Epithelial cell of prostate (primary cell): ENCODE measurements around the gene PAX8.

Experiments used
- DNase-seq: peaks from one replicate; pipeline ENCODE4 v3.0.0-alpha.2; 2011; ENCODE audit warnings: low read depth, low spot score
- H3K27ac ChIP-seq: fragments of 450-650 bp; 2 replicates; pipeline ENCODE4 v1.5.1; 2017; ENCODE audit warnings: mild to moderate bottlenecking

The PAX8 gene

DNA sequence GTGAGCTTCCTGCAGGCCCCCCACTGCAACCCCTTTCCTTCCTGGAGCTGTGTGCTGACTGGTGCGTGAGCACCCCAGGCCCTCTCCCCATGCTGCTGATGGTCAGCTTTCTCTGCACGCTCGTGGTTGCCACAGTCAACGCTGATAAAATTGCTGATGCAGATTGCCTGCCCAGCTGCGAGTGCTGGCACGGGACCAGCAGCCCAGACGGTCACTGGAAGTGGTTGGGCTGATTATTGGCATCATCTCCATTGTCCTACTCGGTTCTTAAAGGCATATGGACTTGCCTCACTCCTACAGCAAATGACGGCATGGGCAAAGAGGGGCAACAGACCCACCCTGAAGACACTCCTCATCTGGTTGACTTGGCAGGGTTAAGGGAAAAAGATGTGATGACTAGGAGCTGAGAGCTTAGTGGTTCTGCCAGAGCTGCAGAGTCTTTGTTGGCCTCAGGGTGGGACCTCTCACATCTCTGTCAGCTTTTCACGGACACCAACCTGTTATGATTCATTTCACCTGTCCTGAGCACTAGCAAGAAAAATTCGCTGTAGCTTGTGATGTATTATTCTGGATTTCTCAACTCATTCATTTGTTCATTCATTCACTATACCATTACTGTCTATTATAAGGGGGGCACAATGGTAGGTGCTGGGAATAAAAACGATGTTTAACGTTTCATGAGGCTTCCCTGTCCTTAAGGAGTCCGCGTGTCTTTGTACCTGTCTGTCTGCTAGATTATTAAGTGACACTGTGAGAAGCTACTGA, 38.4 kb downstream of the PAX8 start:
- peak; percentile 92 for DNase-seq
- peak overlapping the region; percentile 98 for H3K27ac ChIP-seq

DNA sequence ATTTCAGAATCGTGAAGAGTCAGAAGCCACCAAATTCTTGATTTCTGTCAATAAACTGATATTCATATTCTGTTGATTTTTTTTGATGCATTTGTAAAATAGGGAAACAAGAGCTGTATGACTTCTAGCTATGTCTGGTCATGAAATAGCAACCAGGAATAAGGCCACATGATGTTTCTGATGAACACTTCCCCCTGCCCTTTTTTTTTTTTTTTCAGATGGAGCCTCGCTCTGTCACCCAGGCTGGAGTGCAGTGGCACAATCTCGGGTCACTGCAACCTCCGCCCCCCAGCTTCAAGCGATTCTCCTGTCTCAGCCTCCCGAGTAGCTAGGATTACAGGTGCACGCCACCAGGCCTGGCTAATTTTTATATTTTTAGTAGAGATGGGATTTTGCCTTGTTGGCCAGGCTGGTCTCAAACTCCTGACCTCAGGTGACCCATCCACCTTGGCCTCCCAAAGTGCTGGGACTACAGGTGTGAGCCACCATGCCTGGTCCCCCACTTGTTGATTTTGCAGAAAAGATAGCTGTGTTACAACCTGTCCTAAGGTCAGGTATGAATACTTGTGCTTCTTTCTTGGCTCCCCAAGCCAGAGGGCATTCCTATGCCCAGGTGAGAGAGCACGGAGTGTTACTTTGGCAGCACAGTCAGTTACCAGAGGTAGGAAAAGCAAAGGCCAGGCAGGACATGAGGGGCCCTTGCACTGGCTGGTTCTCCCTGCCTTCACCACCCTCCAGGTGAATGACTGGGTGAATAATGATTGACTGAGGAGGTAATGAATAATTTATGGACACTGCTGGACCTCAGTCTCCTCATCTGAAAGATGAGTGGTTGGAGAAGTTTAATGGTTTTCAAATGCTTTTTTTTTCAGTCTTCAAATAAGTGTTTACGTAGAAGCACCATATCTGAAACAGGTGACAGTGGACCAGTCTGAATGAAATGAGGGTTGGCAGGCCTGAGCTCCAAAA, 39.6 kb downstream of the PAX8 start:
- no peak for DNase-seq
- H3K27ac ChIP-seq, result peak overlapping the region; percentile 98

DNA sequence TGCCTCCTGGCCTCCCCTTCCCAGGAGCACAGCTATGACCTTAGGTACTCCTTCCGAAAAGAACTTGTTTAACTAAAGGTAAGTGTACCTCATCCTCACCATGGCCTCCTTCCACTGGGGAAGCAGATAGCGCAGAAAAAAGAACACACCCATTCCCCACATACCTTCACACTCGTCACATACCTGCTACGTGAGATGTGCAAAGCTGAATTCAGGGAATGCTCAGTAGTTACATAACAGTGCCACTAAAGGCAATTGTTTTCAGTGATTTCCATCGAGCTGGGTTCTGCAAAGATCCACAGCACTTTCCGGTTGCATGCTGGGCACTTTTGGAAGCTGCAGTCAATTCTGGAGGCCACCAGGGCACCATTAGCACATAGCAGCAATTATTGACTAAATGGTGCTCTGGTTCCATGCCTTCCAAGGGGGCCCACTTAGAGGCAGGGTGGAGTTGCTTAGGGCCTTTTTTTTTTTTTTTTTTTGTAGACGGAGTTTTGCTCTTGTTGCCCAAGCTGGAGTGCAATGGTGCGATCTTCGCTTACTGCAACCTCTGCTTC, 41.0 kb downstream of the PAX8 start:
- peak overlapping the region; percentile 98 for H3K27ac ChIP-seq
- DNase-seq, result no peak

DNA sequence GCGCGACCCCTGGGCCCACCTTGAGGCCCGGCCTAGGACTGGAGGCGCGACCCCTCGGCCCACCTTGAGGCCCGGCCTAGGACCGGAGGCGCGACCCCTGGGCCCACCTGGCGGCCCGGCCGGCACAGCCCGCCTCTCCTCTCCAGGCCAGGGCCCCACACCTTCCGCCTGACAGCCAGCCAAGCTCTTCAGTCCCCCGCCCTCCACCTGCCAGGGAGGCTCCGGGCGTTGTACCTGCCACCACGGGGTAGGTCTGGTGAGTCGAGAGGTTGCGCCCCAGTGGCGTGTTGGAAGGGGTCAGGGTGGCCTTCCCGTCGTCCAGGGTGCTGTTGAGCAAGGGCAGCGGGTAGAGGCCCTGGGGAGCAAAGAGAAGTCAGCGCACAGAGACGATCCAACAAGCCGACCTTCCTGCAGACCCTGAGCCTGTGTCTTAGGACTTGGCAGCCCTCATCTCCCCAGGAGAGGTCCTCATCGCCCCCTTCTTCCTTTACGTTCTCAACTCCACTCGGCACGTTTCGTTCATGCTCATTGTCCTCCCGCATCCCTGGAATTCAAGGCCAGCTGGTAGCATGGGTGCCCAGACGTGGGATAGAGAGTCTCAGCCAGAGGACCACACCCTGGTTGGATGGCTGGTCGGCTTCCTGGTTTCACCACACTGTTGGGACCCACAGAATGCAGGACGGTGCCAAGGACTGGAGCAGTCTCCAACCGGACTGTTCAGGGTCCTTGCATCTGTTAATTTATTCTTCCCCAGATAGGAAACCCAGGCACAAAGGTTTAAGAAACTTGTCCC, 42.2 kb downstream of the PAX8 start:
- peak overlapping the region; percentile 98 for H3K27ac ChIP-seq
- DNase-seq, result no peak

DNA sequence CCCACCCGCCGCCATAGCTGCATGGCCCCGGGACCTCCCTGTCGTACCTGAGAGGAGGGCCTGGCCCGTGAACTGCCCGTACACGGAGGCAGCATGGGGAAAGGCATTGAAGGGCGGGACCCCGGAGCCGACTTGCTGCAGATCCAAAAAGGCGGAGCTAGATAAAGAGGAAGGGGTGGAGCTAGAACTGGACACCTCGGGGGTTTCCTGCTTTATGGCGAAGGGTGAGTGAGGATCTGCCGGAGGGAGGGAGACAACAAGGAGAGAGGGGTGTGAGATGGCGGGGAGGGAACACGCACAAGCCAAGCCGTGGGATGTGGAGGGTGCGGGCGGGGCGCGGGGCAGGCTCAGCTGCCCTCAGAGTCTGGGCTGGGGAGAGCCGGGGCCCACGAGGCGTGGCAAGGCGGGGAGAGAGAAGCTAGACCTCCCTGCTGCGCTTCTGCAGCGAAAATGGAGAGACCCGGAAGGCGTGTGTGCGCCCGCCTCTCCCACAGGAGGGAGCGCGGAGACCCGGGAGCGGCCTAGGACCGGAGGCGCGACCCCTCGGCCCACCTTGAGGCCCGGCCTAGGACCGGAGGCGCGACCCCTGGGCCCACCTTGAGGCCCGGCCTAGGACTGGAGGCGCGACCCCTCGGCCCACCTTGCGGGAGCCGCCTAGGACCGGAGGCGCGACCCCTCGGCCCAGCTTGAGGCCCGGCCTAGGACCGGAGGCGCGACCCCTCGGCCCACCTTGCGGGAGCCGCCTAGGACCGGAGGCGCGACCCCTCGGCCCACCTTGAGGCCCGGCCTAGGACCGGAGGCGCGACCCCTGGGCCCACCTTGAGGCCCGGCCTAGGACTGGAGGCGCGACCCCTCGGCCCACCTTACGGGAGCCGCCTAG, 43.1 kb downstream of the PAX8 start:
- DNase-seq, result peak; percentile 18
- peak overlapping the region; percentile 98 for H3K27ac ChIP-seq

DNA sequence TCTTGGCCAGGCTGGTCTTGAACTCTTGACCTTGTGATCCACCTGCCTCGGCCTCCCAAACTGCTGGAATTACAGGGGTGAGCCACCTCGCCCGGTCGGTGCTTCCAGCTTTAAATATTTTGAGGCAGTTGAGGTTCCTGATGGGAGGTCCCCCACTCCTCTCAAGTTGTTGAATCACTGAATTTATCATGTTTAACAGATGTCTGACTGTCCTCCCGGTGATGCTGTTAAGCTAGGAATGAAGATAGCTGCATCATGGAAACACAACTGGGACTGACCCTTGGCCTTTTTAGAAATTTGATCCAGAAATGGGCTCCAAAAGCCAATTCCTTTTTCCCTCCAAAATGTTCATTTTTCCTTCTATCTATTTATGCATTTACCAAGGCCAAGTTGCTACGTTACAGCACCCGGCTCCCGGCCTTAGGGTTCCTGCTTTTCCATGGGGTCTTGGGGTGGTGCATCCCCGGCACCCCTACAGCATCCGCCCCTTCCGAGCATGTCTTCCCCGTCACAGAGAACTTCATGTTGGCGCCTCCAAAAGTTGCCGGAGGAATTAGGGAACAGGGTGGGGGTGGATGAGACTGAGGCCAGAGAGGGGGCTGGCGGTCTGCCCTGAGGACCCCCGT, 43.9 kb downstream of the PAX8 start:
- no peak for DNase-seq
- H3K27ac ChIP-seq, result peak overlapping the region; percentile 98

DNA sequence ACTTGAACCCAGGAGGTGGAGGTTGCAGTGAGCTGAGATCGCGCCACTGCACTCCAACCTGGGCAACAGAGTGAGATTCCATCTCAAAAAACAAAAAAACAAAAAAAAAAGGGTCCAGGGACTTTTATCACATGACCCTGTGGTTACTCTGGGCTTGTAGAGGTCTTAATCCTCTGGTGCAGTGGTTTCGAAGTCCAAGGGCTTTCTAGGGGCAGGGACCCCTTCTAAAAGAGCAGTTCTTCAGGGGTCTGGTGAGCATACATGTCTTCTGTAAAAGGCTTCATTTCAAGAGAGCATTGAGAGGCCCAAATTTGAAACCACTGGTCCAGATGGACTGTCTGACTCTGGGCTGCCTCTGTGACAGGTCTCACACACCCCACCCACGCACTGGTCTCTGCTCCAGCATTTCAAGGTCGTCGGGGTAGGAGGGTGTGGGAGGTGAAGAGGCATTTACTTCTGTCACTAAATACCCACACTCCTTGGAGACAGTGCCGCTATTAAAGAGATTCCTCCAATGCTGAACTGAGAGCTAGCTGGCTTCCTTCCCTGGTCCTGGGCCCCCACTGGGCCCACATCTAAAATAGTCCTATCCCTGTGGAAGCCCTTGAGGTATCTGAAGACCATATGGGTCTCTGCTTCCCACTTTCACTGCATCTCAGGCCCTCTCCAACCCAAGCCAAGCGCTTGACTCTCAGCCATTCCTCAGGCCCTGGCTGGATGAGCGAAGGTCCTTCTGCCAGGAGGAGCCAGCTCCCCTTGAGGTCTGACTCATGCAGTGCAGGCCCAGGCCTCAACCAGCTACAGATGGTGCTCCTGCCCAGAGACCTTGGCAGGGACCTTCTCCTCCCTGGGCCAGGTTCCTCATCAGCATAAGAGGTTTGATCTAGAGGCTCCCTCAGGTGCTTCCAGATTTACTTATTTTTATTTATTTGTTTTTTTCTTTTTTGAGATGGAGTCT, 44.8 kb downstream of the PAX8 start:
- no peak for DNase-seq
- no peak overlapping the region for H3K27ac ChIP-seq

DNA sequence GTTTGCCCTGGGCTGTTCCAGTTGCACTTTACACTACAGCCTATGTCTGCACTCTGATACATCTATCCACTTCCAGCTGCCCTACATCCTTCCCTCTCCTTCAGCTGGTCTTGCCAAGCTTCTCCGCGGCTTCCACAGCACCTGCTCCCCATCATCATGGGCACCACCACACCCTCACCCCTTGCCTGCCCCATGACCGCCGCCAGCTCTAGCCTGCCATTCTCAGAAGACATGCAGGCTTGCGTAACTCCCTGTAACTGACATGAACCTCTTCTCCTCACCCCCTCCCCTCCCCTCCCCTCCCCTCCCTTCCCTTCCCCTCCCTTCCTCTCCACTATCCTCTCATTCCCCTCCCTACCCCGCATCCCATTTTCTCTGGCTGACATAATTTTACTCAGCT, 46.0 kb downstream of the PAX8 start:
- no peak for DNase-seq
- no peak overlapping the region for H3K27ac ChIP-seq

DNA sequence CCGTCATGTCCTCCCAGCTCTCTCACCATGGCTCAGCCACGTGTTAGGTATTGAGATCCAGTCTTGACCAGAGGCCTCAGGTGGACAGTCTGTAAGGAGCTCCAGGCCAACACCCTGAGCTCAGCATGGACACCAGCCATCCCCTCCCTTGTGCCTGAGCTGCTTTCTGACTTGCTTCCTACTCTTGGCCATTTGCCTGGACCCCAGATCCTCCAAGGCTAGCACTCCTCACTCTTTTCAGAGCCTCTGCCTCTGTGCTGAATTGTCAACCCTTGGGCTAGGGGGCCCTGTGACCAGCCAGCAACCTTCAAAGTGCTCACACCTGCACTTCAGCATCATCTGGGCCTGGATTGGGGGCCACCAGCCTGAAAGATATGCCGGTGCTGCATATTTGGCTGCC, 46.6 kb downstream of the PAX8 start:
- no peak for DNase-seq
- H3K27ac ChIP-seq, result no peak overlapping the region

DNA sequence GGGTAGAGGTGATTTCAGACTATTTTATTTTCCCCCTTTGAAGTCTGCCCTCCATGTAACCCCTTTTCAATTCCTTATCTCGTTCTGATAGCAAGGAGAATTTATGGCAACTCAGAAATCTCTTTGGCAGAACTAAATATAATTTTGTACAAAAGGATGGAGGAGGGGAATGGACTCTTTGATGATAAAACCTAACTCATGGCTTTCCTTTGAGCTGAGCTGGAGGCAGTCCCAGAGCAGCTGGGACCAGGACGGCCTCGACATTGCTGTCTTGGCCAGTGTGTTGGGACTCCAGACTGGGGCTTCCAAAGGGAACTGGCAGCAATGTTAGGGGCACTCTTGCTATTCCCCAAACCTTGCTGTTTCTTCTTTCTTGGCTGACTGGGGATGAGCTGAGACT, 47.7 kb downstream of the PAX8 start:
- no peak for DNase-seq
- no peak overlapping the region for H3K27ac ChIP-seq

DNA sequence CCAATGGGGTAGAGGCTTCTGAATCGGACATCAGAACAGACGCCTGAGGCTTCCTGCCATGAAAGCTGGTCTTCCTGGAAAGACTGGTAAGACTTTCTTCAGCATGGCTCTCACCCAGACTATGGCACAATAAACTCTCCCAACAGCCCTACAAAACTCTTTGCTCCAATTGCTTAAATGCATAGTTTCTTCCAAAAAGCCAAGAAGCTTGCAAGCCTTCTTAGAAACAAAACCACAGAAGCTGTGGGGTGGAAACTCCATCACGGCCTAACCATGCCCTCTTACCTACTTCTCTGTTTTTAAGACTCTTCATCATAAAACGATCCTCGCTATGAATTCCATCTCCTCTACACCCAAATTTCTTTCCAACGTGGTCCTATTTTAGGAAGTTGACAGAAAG, 48.2 kb downstream of the PAX8 start:
- H3K27ac ChIP-seq, result no peak overlapping the region
- no peak for DNase-seq

DNA sequence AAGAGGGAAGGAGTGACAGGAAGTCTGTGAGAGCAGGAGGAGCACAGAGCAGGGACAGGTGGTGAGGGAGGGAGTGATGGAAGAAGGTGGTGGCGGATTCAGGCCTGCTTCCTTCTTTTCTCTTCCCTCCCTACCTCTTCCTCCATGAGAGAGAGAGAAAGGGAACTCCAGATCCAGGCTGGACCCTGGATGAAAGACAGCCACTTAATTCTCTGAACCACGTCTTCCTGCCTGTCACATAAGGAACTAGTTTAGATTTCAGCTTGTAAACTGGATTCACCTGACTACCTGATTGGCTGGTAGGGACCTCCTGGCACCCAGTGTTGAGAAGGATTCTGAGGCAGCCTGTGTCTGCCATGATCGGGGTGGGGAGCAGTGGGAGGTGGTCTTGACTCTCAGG, 48.9 kb downstream of the PAX8 start:
- no peak for DNase-seq
- no peak overlapping the region for H3K27ac ChIP-seq

DNA sequence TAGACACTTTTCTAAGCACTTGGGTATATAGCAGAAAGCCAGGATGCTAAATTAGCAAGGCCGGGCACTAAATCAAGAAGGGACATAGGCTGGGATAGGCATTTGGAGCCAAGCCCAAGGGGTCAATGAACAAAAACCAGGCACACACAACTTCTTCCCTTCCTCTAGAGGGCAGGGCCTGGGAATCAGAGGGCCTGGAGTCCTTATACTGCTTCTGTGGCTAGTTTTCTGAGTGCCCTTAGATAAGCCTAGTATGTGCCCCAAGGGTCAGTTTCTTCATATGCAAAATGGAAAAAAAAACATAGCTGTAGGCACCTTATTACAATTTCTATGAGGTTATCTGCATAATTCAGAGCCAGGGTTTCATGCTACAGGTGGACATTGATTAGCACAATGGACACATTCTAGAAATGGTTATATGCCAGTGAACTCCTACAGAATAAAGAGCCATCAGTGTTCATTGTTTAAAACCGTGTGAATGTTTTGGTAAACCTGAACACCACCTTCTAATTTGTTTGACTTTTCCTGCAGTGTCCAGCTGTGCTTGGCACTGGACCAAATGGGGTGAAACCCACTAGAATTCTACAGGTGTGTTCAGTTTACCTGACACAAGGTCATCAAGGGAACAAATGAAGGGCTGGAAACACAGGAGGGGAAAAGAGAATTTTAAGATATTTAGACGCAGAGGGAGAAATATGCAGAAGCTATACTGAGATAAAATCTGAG, 49.6 kb downstream of the PAX8 start:
- DNase-seq, result no peak
- H3K27ac ChIP-seq, result no peak overlapping the region

DNA sequence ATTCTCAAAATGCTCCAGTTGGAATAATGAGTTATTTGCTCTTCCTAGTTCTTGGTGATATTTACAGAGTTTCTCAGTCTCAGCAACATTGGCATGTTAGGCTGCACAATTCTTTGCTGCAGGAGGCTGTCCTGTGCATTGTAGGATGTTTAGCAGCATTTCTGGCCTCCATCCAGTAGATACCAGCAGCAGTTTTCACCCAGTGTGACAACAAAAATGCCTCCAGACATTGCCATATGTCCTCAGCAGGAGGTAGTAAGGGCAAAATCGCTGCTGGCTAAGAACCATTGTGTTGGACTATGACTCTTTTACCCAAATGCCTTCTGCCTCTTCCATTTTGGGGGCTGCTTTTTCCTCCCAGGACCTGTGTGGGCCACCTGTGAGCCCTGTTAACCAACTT, 50.4 kb downstream of the PAX8 start:
- H3K27ac ChIP-seq, result no peak overlapping the region
- no peak for DNase-seq

DNA sequence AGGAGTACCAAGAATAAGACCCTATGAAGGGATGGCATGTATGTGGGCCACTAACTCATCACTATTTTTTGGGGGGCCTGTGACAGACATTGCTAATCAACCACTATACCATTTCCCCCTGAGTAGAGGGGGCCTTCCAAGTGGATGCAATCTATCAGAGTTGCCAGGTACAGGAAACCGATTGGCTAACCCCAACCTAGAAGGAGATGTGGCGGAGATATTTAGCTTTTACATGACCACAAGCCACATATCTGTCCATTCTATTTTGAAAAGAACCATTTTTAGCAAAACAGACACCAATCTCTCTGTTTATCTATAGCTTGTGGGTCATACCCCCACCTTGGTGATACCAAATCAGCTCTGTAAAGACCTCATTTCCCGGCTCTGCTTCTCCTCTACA, 51.0 kb downstream of the PAX8 start:
- DNase-seq, result no peak

DNA sequence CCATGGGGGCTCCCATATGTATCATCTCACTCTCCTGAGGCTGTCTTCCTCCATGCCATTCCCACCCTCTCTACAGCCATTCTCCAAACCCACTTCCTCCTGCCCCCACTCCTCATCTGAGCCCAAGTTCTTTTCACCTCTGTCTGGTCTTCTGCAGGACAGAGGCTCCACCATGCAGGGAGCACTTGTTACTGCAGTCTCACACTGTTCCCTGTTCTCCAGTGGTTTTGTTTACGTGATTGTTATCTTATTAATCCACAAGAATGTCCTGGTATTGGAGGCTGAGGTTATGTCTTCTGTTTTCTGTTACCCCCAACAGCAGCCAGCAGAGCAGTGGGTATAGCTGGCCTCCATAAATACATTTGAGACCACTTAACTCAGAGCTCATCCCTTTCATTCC, 51.4 kb downstream of the PAX8 start:
- no peak overlapping the region for H3K27ac ChIP-seq
- no peak for DNase-seq

More for the DNA sequence above, 51.0 kb downstream of the PAX8 start:
- H3K27ac ChIP-seq, result no peak overlapping the region

DNA sequence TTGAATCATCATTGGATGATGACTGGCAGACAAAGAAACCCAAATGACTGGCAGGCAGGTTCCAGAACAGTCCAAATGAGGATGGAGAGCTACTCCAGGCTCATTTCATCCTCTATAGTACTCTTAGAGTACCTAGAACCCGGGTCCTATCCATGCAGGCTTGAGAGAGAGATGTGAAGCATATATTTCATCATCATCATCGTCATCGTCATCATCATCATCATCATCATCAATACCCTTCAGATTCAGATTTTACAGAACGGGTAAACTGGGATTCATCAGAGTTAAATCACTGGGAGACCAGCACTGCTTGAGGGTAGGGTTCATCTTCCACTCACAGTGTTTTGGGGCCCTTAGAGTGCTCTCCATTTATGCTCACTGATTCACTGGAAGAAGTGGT, 52.3 kb downstream of the PAX8 start:
- H3K27ac ChIP-seq, result no peak overlapping the region
- DNase-seq, result no peak
